Mesodermal cell (in vitro differentiated cells): ENCODE measurements around the gene RPTOR.
"Not testable (repeated sequence)": the region's sequence is repeated elsewhere in the genome, so short reads cannot be mapped to it uniquely, and the experiment has no call there.

Source experiments
- H3K27ac ChIP-seq: 2 replicates; pipeline ENCODE4 v1.7.0; 2013; ENCODE audit warnings: mild to moderate bottlenecking, low read depth, low read length, moderate library complexity; ENCODE audit not compliant: severe bottlenecking
- H3K36me3 ChIP-seq: 2 replicates; pipeline ENCODE4 v1.7.1; 2013; ENCODE audit warnings: mild to moderate bottlenecking, low read length, moderate library complexity; ENCODE audit not compliant: control insufficient read depth, insufficient read depth
- H3K4me1 ChIP-seq: one replicate; pipeline ENCODE4 v1.7.1; 2013; ENCODE audit warnings: mild to moderate bottlenecking, low read length; ENCODE audit not compliant: insufficient read depth, control insufficient read depth, poor library complexity, severe bottlenecking
- H3K4me3 ChIP-seq: 2 replicates; pipeline ENCODE4 v1.7.0; 2013; ENCODE audit warnings: low read length, control low read depth, mild to moderate bottlenecking; ENCODE audit not compliant: insufficient read depth, poor library complexity, severe bottlenecking; ENCODE audit errors: extremely low read depth
- H3K9me3 ChIP-seq: 2 replicates; pipeline ENCODE4 v1.7.1; 2013; ENCODE audit warnings: mild to moderate bottlenecking, low read length, moderate library complexity; ENCODE audit not compliant: control insufficient read depth
- WGBS, 2 experiments: methylation state at CpG; one replicate each; pipeline ENCODE4 v1.1.5; 2013; ENCODE audit warnings: missing lambda C conversion rate in 2 of 2; ENCODE audit not compliant: insufficient coverage in 2 of 2; 5-methylcytosine and 5-hydroxymethylcytosine counted together

Gene RPTOR

GRCh38 chr17:80814491-80814890, 269.9 kb downstream of the RPTOR start:
- Histone ChIP-seq H3K4me1 (no peaks in the 10 kb centered on the region), H3K9me3 (no peaks in the 10 kb centered on the region), H3K27ac (no peak overlapping the region), H3K4me3 (no peak overlapping the region), H3K36me3 (peaks cover 14% of the 10 kb centered on the region)
- WGBS, 2 experiments, result 95 to 97% methylated on average over 8 to 9 of the region's 9 CpGs

DNA sequence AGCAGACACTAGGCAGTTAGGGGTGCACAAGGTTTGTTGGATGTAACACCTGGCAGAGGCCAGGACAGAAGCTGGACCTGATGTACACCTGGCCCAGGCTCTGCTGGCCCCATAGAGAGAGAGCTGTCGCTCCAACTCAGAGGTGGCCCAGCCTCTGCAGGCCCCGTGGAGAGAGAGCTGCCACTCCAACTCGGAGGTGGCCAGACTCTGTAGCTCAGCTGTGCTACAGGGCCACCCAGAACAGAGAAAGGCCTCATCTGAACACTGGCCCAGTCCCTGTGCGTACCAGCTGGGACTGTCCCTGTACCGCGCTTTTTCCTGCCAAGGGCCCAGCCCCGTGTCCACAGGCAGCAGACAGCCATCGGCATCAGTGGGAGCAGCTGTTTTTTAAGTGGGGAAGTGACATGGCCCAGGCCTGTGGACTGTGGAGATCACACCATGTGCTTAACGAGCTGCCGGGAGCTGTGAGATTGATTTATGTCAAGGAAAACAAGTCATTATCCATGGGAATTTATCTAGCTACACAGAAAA, 270.6 kb downstream of the RPTOR start:
- Histone ChIP-seq H3K27ac (no peak overlapping the region), H3K9me3 (no peaks in the 10 kb centered on the region), H3K4me3 (no peak overlapping the region), H3K36me3 (peaks cover 14% of the 10 kb centered on the region), H3K4me1 (peaks cover 2% of the 10 kb centered on the region)
- 93 to 99% methylated on average over 7 of the region's 10 CpGs for WGBS, 2 experiments

DNA sequence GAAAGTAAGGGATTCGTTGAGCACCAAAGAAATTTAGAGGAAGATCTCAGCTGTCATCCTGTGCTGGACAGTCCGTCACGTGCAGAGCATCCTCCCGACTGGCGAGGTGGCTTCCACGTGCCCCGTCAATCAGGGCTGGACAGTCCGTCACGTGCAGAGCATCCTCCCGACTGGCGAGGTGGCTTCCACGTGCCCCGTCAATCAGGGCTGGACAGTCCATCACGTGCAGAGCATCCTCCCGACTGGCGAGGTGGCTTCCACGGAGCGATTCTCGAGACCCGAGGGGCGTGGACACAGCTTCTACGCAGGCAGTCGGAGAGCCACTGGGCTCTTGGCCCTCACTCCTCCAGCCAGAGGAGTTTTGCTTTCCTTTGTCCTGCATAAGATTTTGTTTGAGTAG, 271.1 kb downstream of the RPTOR start:
- not testable (repeated sequence) for H3K9me3 ChIP-seq, H3K4me1 ChIP-seq, H3K27ac ChIP-seq, H3K4me3 ChIP-seq
- H3K36me3 ChIP-seq, result peaks cover 14% of the 10 kb centered on the region
- 94 to 98% methylated on average over 23 of the region's 23 CpGs for WGBS, 2 experiments

DNA sequence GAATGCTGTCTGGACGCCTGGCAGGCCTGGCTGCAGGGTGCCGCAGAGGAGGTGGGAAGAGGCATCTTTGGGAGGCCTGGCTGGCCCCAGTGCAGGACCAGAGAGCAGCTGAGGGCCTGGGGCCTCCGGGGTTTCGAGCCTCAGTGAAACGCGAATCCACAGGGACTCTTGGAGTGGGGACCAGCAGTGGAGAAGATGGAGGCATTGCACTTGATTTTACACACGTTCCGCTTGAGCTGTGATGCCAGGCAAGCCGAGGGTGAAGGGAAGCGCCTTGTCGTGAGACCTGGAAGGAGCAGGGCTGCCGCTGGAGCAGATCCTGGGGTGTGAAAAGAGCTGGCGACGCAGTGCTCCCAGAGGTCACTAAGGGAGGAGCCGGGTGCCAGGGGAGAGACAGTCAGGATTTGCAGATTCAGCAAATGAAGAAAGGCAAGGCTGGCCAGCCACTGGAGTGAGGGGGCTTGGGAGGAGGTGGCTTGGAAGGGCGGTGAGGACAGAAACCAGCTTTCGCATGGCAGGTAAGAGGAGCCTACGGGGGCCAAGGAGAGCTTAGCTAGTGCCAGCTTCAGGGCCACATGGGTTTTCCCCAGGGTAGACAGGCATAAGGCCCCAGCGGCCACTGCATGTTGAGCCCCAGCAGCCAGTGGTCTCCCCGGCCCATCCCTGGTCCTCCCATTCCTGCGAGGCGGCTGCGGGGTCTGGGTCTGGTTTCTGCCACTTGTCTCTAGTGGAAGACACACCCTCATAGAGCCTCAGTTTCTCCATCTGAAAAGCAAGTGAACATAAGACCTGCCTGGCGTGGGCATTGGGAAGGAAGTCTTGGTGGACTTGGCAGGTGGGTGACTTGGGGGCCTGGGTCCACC, 271.8 kb downstream of the RPTOR start:
- Histone ChIP-seq H3K4me3 (no peak overlapping the region), H3K27ac (no peak overlapping the region), H3K4me1 (peaks cover 4% of the 10 kb centered on the region), H3K36me3 (peaks cover 14% of the 10 kb centered on the region), H3K9me3 (no peaks in the 10 kb centered on the region)
- 93 to 94% methylated on average over 21 to 22 of the region's 24 CpGs for WGBS, 2 experiments

DNA sequence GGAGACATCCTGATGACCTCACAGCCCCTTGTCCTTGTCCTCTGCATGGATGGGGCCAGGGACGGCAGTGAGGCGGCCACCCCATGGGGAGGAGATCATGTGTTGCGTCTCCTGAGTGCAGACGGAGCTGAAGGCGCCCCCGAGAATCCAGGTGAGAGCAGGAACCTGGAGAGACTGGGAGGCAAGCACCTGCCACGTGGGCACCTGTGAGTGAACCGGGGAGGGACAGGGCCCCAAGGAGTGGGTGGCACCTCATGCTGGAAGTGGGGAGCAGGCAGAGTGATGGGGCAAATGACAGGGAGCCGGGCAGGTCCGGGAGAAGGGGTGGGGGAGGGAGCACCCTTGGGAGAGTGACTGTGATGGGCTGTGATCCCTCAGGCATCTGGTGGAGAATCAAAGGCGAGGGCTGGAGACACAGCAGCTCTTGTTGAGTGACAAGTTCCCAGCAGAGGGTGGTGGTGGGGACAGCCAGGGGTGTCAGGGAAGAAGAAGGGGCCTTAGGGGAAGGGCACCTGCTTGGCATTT, 272.7 kb downstream of the RPTOR start:
- Histone ChIP-seq H3K4me1 (peaks cover 4% of the 10 kb centered on the region), H3K4me3 (no peak overlapping the region), H3K27ac (no peak overlapping the region), H3K36me3 (peaks cover 9% of the 10 kb centered on the region), H3K9me3 (no peaks in the 10 kb centered on the region)
- WGBS, 2 experiments, result 94 to 95% methylated on average over 9 to 11 of the region's 11 CpGs

DNA sequence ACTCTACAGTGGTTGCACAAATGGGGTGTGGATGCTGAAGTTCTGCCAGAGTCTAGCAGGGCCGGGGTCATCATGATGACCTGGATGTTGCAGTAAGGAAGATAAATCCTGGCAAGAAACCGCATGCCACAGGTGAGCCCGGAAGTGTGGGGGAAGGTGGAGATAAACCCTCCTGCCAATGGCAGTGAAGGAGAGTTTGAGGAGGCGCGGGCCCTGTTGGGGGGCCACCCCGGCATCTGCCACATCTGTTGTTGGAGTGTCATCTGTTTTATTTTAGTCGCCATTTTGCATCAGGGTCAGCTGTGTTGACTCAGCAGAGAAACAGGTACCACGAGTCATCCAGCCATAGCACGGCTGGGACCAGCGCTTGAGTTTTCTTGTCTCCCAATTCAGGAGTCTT, 273.2 kb downstream of the RPTOR start:
- Histone ChIP-seq H3K36me3 (peaks cover 6% of the 10 kb centered on the region), H3K4me3 (no peak overlapping the region), H3K4me1 (peaks cover 4% of the 10 kb centered on the region), H3K9me3 (no peaks in the 10 kb centered on the region), H3K27ac (no peak overlapping the region)
- 88 to 94% methylated on average over 5 to 10 of the region's 10 CpGs for WGBS, 2 experiments

DNA sequence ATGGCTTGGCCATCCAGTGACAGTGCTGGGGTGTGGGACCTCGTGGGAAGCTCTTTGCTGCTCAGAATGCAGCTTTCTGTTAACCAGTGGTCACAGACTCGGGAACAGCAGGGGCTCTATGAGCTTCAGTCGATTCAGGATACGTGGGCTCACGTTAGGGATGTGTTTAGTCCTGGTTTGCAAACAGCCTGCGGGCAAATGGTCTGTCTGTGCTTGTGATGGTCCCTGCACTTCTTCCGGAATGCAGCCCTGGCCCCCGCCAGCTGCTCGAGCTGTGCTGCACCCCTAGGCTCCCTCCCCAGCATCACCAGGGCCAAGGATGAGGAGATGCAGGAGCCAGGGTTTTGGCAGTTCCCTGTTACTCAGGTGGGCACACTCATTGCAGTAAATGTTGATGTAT, 274.2 kb downstream of the RPTOR start:
- 87 to 91% methylated on average over 6 to 8 of the region's 9 CpGs for WGBS, 2 experiments
- peaks cover 4% of the 10 kb centered on the region for H3K4me1 ChIP-seq
- H3K27ac ChIP-seq, result no peak overlapping the region
- no peak overlapping the region for H3K4me3 ChIP-seq
- H3K36me3 ChIP-seq, result no peaks in the 10 kb centered on the region
- H3K9me3 ChIP-seq, result no peaks in the 10 kb centered on the region

DNA sequence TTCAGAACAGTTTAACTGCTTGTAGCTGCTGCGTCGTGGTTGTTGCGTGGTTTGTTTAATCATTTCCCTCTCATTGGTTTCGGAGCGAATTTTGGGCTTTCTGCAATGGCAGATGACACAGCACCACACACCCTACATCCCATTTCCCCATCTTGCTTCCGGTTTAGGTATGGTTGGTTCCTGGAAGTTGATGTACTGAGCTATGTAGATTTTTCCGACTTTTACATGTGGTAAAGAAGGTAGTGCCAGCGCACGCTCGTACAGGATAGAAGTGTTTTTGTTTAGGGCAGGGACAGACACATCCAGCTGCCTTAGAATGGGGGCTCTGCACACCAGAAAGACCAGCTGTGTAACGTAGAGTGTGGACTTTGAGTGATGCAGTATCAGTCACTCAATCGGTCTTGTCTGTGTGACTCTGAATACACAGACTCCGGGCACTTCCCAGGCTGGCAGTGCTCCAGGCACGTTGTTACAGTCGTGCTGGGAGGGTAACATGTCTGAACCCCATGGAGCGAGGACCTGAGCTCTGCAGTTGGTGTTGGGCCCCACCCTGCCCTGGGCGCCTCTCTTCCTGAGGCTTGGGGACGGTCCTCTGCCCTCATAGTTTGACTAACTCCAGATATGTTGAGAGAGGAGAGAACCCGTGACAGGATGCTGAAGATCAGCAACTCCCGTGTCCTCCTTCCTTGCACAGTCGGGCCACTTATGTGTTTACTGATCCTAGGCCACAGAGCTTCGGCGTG, 275.0 kb downstream of the RPTOR start:
- Histone ChIP-seq H3K27ac (no peak overlapping the region), H3K4me1 (peaks cover 4% of the 10 kb centered on the region), H3K36me3 (no peaks in the 10 kb centered on the region), H3K9me3 (no peaks in the 10 kb centered on the region), H3K4me3 (no peak overlapping the region)
- WGBS, 2 experiments, result 89 to 90% methylated on average over 19 to 20 of the region's 23 CpGs

DNA sequence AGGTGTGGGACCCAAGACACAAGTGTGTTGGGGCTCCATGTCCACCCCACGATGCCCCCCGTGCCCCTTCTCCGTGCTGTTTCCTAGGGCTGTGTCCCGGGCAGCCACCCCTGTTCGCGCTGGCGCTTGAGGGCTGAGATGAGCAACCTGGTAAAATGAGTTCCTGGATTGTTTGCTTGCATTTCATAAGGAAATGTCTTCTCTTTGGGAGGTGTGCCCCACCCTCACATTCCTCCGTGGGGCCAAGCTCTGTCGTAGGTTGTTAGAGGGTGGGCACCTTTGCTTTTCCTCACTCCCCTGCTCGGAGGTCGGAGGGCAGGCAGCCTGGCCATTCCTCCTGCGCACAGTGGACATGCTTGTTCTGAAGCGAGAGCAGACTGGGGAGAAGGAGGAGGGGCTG, 275.7 kb downstream of the RPTOR start:
- H3K4me3 ChIP-seq, result no peak overlapping the region
- WGBS, 2 experiments, result 97% methylated on average over 7 of the region's 13 CpGs
- H3K4me1 ChIP-seq, result peaks cover 4% of the 10 kb centered on the region

DNA sequence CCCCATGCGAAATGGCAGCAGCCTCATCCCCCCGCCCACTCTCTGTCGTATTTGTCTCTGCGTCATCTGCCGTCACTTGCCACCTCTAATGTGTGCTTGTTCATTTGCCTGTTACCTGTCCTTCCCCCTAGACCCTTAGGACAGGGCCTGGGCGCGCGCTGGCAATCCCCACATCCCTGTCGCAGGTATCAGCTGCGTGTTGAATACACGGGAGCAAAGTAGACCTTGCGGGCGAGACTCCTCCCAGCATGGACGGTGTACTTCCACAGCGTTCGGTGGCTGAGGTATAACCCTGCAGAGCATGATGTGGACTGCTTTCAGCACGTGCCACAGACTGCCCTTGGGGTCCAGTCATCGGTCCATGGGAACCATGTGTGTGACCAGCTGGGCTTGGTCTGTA, 276.9 kb downstream of the RPTOR start:
- Histone ChIP-seq H3K4me1 (peaks cover 4% of the 10 kb centered on the region), H3K27ac (no peak overlapping the region), H3K36me3 (peaks cover 4% of the 10 kb centered on the region), H3K9me3 (no peaks in the 10 kb centered on the region), H3K4me3 (no peak overlapping the region)
- 97 to 98% methylated on average over 17 to 18 of the region's 18 CpGs for WGBS, 2 experiments

More for the DNA sequence above, 275.7 kb downstream of the RPTOR start:
- no peak overlapping the region for H3K27ac ChIP-seq
- no peaks in the 10 kb centered on the region for H3K9me3 ChIP-seq
- H3K36me3 ChIP-seq, result no peaks in the 10 kb centered on the region
